Measurements from ENCODE around the gene COLEC12.

COLEC12 gene

DNA sequence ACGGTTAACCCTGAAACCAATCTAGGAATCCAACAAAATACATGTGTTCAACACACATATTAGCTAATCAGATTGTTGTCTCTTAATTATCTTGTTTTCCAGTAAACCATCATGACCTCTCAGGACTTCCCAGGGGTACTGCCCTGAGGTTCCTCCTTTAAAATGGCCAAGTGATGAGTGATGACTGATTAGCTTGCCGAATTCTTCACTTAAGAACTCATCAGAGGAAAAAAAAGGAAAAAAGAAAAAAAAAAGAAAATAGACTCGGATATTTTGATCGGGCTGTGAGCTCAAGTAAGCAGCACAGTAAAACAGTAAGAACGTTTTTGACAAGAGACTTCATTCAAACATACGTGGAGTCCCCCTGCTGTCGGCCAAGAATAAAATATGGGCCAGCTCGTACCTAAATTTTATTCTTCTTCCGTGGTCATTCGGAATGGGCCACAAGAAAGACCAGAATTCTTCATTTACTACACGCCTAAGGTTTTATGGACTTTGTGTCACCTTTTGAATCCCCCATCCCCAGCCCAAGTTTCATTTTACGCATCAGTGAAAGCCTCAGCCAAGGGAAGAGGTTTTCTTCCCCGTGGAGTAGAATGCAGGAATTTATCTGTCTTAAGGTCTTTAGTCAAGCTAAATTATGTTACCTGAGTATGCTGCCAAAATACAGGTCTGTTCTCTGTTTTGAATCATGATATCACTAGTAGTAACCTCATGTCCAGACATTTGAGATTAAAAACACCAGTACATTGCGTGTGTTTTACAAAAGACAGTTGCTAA lies 40.5 kb downstream of the COLEC12 start:
- TF ChIP-seq, protein P1, sequence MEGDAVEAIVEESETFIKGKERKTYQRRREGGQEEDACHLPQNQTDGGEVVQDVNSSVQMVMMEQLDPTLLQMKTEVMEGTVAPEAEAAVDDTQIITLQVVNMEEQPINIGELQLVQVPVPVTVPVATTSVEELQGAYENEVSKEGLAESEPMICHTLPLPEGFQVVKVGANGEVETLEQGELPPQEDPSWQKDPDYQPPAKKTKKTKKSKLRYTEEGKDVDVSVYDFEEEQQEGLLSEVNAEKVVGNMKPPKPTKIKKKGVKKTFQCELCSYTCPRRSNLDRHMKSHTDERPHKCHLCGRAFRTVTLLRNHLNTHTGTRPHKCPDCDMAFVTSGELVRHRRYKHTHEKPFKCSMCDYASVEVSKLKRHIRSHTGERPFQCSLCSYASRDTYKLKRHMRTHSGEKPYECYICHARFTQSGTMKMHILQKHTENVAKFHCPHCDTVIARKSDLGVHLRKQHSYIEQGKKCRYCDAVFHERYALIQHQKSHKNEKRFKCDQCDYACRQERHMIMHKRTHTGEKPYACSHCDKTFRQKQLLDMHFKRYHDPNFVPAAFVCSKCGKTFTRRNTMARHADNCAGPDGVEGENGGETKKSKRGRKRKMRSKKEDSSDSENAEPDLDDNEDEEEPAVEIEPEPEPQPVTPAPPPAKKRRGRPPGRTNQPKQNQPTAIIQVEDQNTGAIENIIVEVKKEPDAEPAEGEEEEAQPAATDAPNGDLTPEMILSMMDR (IDR thresholded peaks at IDR 0.05; ENCODE audit: insufficient read depth, low read depth, low read length, missing control alignments), result no peak
- no peak for DNase-seq (ENCODE audit: low read depth)
- no peak overlapping the region for H3K4me3 ChIP-seq (ENCODE audit: low read length)

DNA sequence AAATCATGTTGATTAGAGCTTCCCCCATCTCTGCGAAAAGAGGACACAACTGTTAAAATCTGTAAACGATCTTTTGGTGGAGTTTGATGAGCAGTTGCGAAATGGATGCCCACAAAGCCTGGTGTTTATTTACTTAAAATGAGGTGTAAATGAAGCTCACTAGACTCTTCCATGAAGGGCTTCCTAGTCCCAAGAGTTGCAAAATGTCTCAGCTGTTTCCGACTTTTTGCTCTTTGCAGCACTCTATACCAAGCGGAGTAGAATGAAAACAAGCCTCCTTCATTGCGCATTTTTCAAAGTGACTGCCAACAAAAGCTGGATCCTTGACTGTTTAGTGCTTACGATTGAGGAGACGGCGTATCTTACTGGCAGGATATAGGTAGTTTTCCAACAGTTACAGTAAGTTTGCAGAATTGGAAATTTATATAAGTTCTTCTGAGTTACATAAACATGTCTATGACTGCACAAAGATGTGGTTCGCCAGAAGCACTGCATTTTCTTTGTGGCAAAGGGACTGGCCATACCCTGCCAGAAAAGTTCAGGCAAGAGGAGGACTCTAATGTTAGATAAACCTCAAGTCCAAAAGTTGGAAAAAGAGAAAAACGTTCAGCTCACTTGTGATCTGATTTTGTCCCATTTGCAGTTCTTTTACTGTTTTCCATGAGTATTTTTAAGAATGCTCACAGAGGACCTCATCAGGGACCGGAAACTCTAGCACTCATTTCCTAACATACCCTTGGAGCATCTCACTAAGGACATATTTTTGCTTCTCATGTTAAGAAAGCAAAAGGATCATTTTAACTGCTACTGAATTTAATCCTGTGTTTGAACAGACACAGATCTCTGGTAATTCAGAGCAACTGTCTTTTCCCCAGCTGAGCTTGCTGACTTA lies 42.7 kb downstream of the COLEC12 start:
- TF ChIP-seq, protein P1 (IDR thresholded peaks at IDR 0.05; ENCODE audit: insufficient read depth, low read depth, low read length, missing control alignments), result no peak
- no peak for DNase-seq (ENCODE audit: low read depth)
- H3K4me3 ChIP-seq (ENCODE audit: low read length), result no peak overlapping the region

DNA sequence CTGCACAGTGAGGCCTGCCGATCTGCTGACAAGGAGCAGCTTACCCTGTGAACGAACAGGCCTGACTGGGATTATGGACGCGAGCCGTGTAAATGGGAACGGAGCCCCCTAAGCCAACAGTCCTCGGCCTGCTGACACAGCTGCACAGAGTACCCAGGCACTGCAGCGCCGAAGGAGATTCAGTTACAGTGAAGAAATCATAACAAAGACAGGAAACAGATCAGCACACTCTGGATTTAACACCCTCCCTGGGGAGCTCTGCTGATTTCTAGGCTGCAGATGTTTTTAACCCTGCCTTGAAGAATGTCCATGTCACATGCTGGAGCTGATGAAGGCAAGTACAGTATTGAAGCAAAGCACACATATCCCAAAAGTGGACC lies 43.4 kb downstream of the COLEC12 start:
- DNase-seq (ENCODE audit: low read depth), result no peak
- TF ChIP-seq, protein P1 (IDR thresholded peaks at IDR 0.05; ENCODE audit: insufficient read depth, low read depth, low read length, missing control alignments), result no peak
- no peak overlapping the region for H3K4me3 ChIP-seq (ENCODE audit: low read length)

DNA sequence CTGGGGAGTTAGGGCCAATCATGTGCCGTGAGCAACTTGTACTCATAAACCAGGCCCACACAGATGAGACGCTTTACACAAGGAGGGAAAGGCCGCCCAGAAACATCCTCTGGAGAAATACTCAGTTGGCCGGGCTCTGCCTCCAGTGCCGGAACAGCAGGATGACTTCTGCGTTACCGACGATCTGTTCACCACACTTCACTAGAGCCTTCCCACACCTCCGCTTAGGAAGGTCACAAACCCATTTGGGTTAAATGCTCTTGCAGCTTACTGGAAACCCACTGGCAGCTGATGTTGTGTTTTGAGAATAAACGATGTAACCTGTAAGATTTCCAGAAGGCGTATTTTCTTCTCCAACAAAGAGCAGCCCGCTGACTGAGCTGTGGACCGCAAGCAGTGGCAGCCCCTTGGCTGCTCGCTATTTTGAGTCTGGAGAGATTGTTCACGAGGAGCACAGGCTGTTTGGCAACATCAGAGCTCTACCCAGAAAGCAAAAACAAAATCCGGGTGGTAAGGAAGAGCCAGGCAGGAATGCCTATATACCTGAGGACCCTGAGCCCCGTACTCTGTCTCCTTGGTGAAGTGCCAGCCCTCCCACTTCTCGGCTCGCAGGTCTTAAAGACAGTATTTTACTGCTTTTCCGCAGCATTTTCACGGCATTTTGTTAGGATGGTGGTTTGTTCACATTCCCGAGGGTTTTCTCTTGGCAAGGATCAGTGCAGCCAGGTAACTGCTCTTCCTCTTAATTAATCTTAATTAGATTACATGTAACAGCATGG lies 44.0 kb downstream of the COLEC12 start:
- DNase-seq (ENCODE audit: low read depth), result no peak
- no peak overlapping the region for H3K4me3 ChIP-seq (ENCODE audit: low read length)
- TF ChIP-seq, protein P1 (IDR thresholded peaks at IDR 0.05; ENCODE audit: insufficient read depth, low read depth, low read length, missing control alignments), result no peak

DNA sequence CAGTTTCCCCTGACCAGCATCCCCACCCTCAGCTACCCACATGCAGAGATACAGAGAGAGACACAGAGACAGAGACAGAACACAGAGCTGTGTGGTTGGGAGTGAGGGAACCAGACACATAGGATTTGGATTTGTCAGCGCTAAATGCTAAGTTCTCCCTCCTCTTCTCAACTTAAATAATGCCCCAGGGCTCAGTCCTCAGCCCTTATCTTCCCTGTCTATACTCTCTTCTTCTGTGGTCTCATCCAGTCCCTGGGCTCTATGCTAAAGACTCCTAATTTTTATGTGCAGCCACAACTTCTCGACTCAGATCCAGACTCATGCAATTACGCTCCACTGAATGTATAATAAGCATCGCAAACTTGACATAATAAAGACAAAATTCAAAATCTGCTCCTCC lies 47.1 kb downstream of the COLEC12 start:
- TF ChIP-seq, protein P1 (IDR thresholded peaks at IDR 0.05; ENCODE audit: insufficient read depth, low read depth, low read length, missing control alignments), result no peak
- no peak for DNase-seq (ENCODE audit: low read depth)
- no peak overlapping the region for H3K4me3 ChIP-seq (ENCODE audit: low read length)

DNA sequence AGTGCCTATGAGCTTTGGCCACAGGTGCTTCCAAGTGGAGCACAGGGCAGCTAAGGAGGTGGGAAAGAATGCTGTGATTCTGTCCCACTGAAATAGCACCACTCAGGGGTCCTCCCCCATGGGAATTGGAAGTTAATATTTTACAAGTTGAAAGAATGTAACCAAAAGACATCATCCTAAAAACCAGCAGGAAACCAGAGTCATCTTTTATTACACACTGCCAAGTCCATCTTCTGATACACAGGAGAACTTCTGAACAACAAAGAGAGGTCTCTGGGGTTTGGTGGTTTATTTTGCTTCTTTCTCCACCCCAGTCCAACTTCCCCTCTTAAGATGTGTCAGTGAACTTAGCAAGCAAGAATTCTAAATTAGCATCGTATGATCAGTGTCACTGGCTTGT lies 47.7 kb downstream of the COLEC12 start:
- TF ChIP-seq, protein P1 (IDR thresholded peaks at IDR 0.05; ENCODE audit: insufficient read depth, low read depth, low read length, missing control alignments), result no peak
- H3K4me3 ChIP-seq (ENCODE audit: low read length), result no peak overlapping the region
- no peak for DNase-seq (ENCODE audit: low read depth)
